ENCODE measurements around the gene TIMMDC1.

DNA sequence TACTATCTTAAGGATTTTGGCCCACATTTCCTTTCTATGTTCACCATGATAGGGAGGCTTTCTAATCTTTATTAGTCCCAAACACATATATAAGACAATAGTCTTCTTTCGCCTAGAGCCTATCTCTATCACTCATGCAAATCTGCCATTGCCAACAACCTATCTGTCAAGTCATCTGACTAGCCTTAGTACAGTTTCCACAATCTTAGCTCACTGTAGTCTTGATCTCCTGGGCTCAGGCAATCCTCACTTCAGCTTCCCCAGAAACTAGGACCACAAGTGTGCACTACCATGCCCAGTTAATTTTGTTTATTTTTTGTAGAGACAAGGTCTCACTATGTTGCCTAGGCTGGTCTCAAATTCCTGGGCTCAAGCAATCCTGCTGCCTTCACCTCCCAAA, 41.9 kb upstream of the TIMMDC1 start:
- TF ChIP-seq, protein P1, sequence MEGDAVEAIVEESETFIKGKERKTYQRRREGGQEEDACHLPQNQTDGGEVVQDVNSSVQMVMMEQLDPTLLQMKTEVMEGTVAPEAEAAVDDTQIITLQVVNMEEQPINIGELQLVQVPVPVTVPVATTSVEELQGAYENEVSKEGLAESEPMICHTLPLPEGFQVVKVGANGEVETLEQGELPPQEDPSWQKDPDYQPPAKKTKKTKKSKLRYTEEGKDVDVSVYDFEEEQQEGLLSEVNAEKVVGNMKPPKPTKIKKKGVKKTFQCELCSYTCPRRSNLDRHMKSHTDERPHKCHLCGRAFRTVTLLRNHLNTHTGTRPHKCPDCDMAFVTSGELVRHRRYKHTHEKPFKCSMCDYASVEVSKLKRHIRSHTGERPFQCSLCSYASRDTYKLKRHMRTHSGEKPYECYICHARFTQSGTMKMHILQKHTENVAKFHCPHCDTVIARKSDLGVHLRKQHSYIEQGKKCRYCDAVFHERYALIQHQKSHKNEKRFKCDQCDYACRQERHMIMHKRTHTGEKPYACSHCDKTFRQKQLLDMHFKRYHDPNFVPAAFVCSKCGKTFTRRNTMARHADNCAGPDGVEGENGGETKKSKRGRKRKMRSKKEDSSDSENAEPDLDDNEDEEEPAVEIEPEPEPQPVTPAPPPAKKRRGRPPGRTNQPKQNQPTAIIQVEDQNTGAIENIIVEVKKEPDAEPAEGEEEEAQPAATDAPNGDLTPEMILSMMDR (IDR thresholded peaks at IDR 0.05) = no peak
- TF ChIP-seq POLR2AphosphoS5 (IDR thresholded peaks at IDR 0.05) = no peak
- no peak for TF ChIP-seq POLR2A (IDR thresholded peaks at IDR 0.05)
- no peak for TF ChIP-seq EP300 (IDR thresholded peaks at IDR 0.05)

Data from stomach (tissue), 4 donors.